ENCODE data around the gene HFE.

GRCh38 chr6:26045928-26046368 lies 41.3 kb upstream of the HFE start:
- no peak for TF ChIP-seq GATA3 (IDR thresholded peaks at IDR 0.05; ENCODE audit: low read depth, low read length)
- no peak for TF ChIP-seq GATA2 (IDR thresholded peaks at IDR 0.05; ENCODE audit: low read depth, low read length)

All from SH-SY5Y (cell line).